ACC112 (cell line): ENCODE data around the gene FLYWCH1.
"Not testable (repeated sequence)": the region's sequence is repeated elsewhere in the genome, so short reads cannot be mapped to it uniquely, and the experiment has no call there.

Experiments
- H2AFZ ChIP-seq: fragments of 200-600 bp; sonication (generic); one replicate; pipeline ENCODE4 v1.6.0; 2017; ENCODE audit warnings: antibody characterized with exemption, low read length; ENCODE audit not compliant: unreplicated experiment
- H3K27ac ChIP-seq: fragments of 200-600 bp; sonication (generic); 2 replicates; pipeline ENCODE4 v1.5.1; 2014; ENCODE audit warnings: low read depth, mild to moderate bottlenecking, antibody characterized with exemption, low read length, moderate library complexity
- H3K27me3 ChIP-seq: fragments of 200-600 bp; sonication (generic); 2 replicates; pipeline ENCODE4 v1.6.1; 2014; ENCODE audit warnings: mild to moderate bottlenecking, antibody characterized with exemption, low read length, moderate library complexity, mixed read lengths; ENCODE audit not compliant: insufficient read depth
- H3K36me3 ChIP-seq: fragments of 200-600 bp; sonication (generic); 2 replicates; pipeline ENCODE4 v1.6.1; 2016; ENCODE audit warnings: mild to moderate bottlenecking, antibody characterized with exemption, low read length, moderate library complexity, mixed read lengths; ENCODE audit not compliant: insufficient read depth
- H3K4me1 ChIP-seq: fragments of 200-600 bp; sonication (generic); one replicate; pipeline ENCODE4 v1.6.1; 2016; ENCODE audit warnings: low read length, mixed read lengths; ENCODE audit not compliant: insufficient read depth, unreplicated experiment, control insufficient read depth
- H3K4me3 ChIP-seq: fragments of 200-600 bp; sonication (generic); 2 replicates; pipeline ENCODE4 v1.5.1; 2014; ENCODE audit warnings: mild to moderate bottlenecking, low read depth, low read length
- H3K79me2 ChIP-seq: fragments of 200-600 bp; sonication (generic); one replicate; pipeline ENCODE4 v1.6.0; 2016; ENCODE audit warnings: low read length; ENCODE audit not compliant: control insufficient read depth, unreplicated experiment, insufficient read depth

FLYWCH1 gene

GRCh38 chr16:2928796-2929195, 17.1 kb downstream of the FLYWCH1 start:
- Histone ChIP-seq H2AFZ (no peak overlapping the region), H3K4me1 (no peaks in the 10 kb centered on the region), H3K79me2 (no peaks in the 10 kb centered on the region), H3K27ac (no peak overlapping the region), H3K36me3 (no peaks in the 10 kb centered on the region), H3K4me3 (no peak overlapping the region), H3K27me3 (no peaks in the 10 kb centered on the region)

DNA sequence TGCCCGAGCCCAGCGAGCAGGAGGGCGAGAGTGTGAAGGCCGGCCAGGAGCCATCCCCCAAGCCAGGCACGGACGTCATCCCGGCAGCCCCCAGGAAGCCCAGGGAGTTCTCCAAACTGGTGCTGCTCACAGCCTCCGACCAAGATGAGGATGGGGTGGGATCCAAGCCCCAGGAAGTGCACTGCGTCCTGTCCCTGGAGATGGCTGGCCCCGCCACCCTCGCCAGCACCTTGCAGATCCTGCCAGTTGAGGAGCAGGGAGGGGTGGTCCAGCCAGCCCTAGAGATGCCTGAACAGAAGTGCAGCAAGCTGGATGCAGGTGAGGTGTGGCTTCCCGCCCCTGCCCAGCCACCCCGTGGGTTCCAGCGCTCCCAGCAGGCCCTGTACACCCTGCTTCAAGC, 18.0 kb downstream of the FLYWCH1 start:
- H3K4me1 ChIP-seq = no peaks in the 10 kb centered on the region
- H3K79me2 ChIP-seq = no peaks in the 10 kb centered on the region
- no peak overlapping the region for H2AFZ ChIP-seq
- no peaks in the 10 kb centered on the region for H3K36me3 ChIP-seq
- H3K27ac ChIP-seq = no peak overlapping the region
- H3K27me3 ChIP-seq = no peaks in the 10 kb centered on the region
- no peak overlapping the region for H3K4me3 ChIP-seq

DNA sequence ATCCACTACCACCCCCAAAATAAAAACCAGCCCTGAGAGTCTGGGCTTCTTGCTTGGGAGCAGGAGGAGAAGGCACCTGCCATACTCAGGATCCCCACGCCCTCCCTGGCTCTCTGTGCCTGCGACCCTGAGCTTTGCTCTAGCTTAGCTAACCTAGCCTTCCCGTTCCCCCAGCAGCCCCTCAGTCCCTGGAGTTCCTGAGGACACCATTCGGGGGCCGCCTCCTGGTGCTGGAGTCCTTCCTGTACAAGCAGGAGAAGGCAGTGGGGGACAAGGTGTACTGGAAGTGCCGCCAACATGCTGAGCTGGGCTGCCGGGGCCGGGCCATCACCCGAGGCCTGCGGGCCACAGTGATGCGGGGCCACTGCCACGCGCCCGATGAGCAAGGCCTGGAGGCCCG, 18.5 kb downstream of the FLYWCH1 start:
- H3K79me2 ChIP-seq = no peaks in the 10 kb centered on the region
- H3K4me1 ChIP-seq = no peaks in the 10 kb centered on the region
- no peak overlapping the region for H3K27ac ChIP-seq
- H3K4me3 ChIP-seq = no peak overlapping the region
- H3K27me3 ChIP-seq = no peaks in the 10 kb centered on the region
- no peak overlapping the region for H2AFZ ChIP-seq
- no peaks in the 10 kb centered on the region for H3K36me3 ChIP-seq

DNA sequence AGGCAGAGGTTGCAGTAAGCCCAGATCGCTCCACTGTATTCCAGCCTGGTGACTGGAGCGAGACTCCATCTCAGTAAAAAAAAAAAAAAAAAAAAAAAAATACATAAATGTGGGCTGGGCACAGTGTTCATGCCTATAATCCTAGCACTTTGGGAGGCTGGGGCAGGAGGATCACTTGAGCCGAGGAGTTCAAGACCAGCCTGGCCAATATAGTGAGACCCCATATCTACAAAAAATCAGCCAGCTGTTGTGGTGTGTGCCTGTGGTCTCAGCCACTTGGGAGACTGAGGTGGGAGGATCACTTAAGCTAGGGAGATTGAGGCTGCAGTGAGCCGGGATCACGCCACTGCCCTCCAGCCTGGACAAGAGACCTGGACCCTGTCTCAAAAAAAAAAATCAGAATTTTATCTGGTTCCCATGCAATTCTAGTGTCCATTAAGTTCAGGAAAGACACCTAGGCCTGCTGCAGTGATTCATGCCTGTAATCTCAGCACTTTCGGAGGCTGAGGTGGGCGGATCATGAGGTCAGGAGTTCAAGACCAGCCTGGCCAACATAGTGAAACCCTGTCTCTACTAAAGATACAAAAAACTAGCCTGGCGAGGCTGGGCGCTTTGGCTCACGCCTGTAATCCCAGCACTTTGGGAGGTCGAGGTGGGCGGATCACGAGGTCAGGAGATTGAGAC, 19.6 kb downstream of the FLYWCH1 start:
- not testable (repeated sequence) for H3K27ac ChIP-seq, H3K36me3 ChIP-seq

GRCh38 chr16:2933136-2933535, 21.4 kb downstream of the FLYWCH1 start:
- Histone ChIP-seq H3K4me1 (no peaks in the 10 kb centered on the region), H3K27me3 (no peaks in the 10 kb centered on the region), H2AFZ (no peak overlapping the region), H3K4me3 (no peak overlapping the region), H3K79me2 (no peaks in the 10 kb centered on the region), H3K27ac (no peak overlapping the region), H3K36me3 (no peaks in the 10 kb centered on the region)

More for the DNA sequence above, 19.6 kb downstream of the FLYWCH1 start:
- H3K79me2 ChIP-seq, H2AFZ ChIP-seq, H3K4me3 ChIP-seq, H3K4me1 ChIP-seq, H3K27me3 ChIP-seq: not testable (repeated sequence)

DNA sequence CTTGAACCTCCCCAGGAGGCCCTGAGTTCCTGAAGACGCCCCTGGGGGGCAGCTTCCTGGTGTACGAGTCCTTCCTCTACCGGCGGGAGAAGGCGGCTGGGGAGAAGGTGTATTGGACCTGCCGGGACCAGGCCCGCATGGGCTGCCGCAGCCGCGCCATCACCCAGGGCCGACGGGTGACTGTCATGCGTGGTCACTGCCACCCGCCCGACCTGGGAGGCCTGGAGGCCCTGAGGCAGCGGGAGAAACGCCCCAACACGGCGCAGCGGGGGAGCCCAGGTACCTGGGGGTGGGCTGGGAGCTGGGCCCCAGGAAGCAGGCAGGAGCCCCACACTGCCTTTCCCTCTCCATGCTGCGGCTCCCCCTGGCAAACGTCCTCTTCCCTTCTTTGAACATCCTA, 22.0 kb downstream of the FLYWCH1 start:
- Histone ChIP-seq H3K4me3 (no peak overlapping the region), H3K36me3 (no peaks in the 10 kb centered on the region), H3K4me1 (no peaks in the 10 kb centered on the region)

DNA sequence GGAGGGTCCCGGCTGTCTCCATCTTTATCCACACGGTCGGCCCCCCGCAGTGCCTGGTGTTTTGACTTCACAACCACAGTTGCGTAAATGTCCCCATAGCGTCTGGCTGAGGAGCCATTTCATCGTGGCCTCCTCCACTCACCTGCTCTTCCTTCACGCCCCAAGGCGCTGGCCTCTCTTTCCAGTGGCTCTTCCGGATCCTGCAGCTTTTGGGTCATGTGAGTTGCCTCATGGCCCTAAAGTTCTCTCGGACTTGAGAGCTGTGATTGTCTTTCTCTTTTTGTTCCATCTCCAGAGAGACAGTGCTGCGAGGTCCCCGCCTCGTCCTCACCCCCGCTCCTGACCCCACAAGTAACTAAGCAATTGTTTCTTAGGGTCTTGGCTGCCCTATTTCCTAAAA, 22.7 kb downstream of the FLYWCH1 start:
- Histone ChIP-seq H3K36me3 (peaks cover 4% of the 10 kb centered on the region; the same call in 1 of the 2 replicates), H3K4me1 (no peaks in the 10 kb centered on the region)

More for the DNA sequence above, 22.0 kb downstream of the FLYWCH1 start:
- Histone ChIP-seq H3K79me2 (no peaks in the 10 kb centered on the region), H3K27ac (no peak overlapping the region), H2AFZ (no peak overlapping the region), H3K27me3 (no peaks in the 10 kb centered on the region)

GRCh38 chr16:2936436-2937011, 24.8 kb downstream of the FLYWCH1 start:
- H3K79me2 ChIP-seq = no peaks in the 10 kb centered on the region
- H3K36me3 ChIP-seq = peaks cover 14% of the 10 kb centered on the region; the same call in 1 of the 2 replicates
- H2AFZ ChIP-seq = no peak overlapping the region
- H3K4me1 ChIP-seq = no peaks in the 10 kb centered on the region
- H3K27me3 ChIP-seq = no peaks in the 10 kb centered on the region
- H3K27ac ChIP-seq = no peak overlapping the region
- no peak overlapping the region for H3K4me3 ChIP-seq

More for the DNA sequence above, 22.7 kb downstream of the FLYWCH1 start:
- Histone ChIP-seq H2AFZ (no peak overlapping the region), H3K4me3 (no peak overlapping the region), H3K27ac (no peak overlapping the region), H3K79me2 (no peaks in the 10 kb centered on the region), H3K27me3 (no peaks in the 10 kb centered on the region)

GRCh38 chr16:2937170-2937569, 25.4 kb downstream of the FLYWCH1 start:
- H3K79me2 ChIP-seq = no peaks in the 10 kb centered on the region
- no peaks in the 10 kb centered on the region for H3K27me3 ChIP-seq
- no peaks in the 10 kb centered on the region for H3K4me1 ChIP-seq
- H2AFZ ChIP-seq = no peak overlapping the region
- no peak overlapping the region for H3K27ac ChIP-seq
- peaks cover 14% of the 10 kb centered on the region; the same call in 1 of the 2 replicates for H3K36me3 ChIP-seq
- no peak overlapping the region for H3K4me3 ChIP-seq

- Histone ChIP-seq H2AFZ (no peak overlapping the region), H3K27me3 (no peaks in the 10 kb centered on the region), H3K36me3 (peaks cover 14% of the 10 kb centered on the region; the same call in 1 of the 2 replicates), H3K27ac (no peak overlapping the region), H3K79me2 (no peaks in the 10 kb centered on the region), H3K4me1 (no peaks in the 10 kb centered on the region), H3K4me3 (no peak overlapping the region)
These were observed 26.5 kb downstream of the FLYWCH1 start for GRCh38 chr16:2938206-2938605.

GRCh38 chr16:2939968-2940367, 28.2 kb downstream of the FLYWCH1 start:
- Histone ChIP-seq H2AFZ (no peak overlapping the region), H3K4me1 (no peaks in the 10 kb centered on the region), H3K27me3 (no peaks in the 10 kb centered on the region), H3K4me3 (no peak overlapping the region), H3K27ac (no peak overlapping the region), H3K36me3 (peaks cover 14% of the 10 kb centered on the region; the same call in 1 of the 2 replicates), H3K79me2 (no peaks in the 10 kb centered on the region)
